Glutamatergic neuron (in vitro differentiated cells): ENCODE data around the gene LRRK1. TPM values are rescaled to one million over a fixed set of nuclear protein-coding genes. Genes with fewer than 3 reads are reported as not detected.
A peak's percentile ranks its signal among the peaks of the same experiment; 100 is the strongest.

ENCODE experiments used
- DNase-seq: peaks from one replicate; pipeline ENCODE4 v3.0.0; 2022
- H3K27ac Mint-ChIP-seq: one replicate; pipeline ENCODE4 v1.8.0; 2020; ENCODE audit warnings: mild to moderate bottlenecking, mixed read lengths, inconsistent platforms; ENCODE audit not compliant: unreplicated experiment
- H3K27me3 Mint-ChIP-seq: one replicate; pipeline ENCODE4 v1.8.0; 2020; ENCODE audit warnings: mild to moderate bottlenecking, moderate library complexity, mixed read lengths, inconsistent platforms; ENCODE audit not compliant: unreplicated experiment
- H3K36me3 Mint-ChIP-seq: one replicate; pipeline ENCODE4 v1.8.0; 2020; ENCODE audit warnings: mild to moderate bottlenecking, mixed read lengths, inconsistent platforms; ENCODE audit not compliant: unreplicated experiment
- H3K4me1 Mint-ChIP-seq: one replicate; pipeline ENCODE4 v1.8.0; 2020; ENCODE audit warnings: mild to moderate bottlenecking, low read depth, mixed read lengths, inconsistent platforms; ENCODE audit not compliant: unreplicated experiment
- H3K4me3 Mint-ChIP-seq: one replicate; pipeline ENCODE4 v1.8.0; 2020; ENCODE audit warnings: mild to moderate bottlenecking, mixed read lengths, inconsistent platforms; ENCODE audit not compliant: unreplicated experiment
- H3K9me3 Mint-ChIP-seq: one replicate; pipeline ENCODE4 v1.8.0; 2020; ENCODE audit warnings: mild to moderate bottlenecking, moderate library complexity, mixed read lengths, inconsistent platforms; ENCODE audit not compliant: unreplicated experiment
- total RNA-seq: library from RNA; stranded (reverse); fragmentation: NEBNext Ultra II Directional; extraction: Animal tissue kit (Norgen Biotek cat#: 25700); gene quantifications from one replicate; pipeline ENCODE4 v1.2.1, GENCODE V29; 2021; ENCODE audit not compliant: unreplicated experiment
- TF ChIP-seq, protein P1 (sequence below): fragments of 200-600 bp; sonication (generic); IDR thresholded peaks from one replicate; pipeline ENCODE4 v1.5.0; 2021; ENCODE audit not compliant: partially characterized antibody, unreplicated experiment

The LRRK1 gene
- total RNA-seq, 1 donor from 2014 or later: 1.5 TPM

- DNase-seq: no peak
- H3K9me3 Mint-ChIP-seq: peaks cover 6% of the 10 kb centered on the region
- TF ChIP-seq, protein P1, sequence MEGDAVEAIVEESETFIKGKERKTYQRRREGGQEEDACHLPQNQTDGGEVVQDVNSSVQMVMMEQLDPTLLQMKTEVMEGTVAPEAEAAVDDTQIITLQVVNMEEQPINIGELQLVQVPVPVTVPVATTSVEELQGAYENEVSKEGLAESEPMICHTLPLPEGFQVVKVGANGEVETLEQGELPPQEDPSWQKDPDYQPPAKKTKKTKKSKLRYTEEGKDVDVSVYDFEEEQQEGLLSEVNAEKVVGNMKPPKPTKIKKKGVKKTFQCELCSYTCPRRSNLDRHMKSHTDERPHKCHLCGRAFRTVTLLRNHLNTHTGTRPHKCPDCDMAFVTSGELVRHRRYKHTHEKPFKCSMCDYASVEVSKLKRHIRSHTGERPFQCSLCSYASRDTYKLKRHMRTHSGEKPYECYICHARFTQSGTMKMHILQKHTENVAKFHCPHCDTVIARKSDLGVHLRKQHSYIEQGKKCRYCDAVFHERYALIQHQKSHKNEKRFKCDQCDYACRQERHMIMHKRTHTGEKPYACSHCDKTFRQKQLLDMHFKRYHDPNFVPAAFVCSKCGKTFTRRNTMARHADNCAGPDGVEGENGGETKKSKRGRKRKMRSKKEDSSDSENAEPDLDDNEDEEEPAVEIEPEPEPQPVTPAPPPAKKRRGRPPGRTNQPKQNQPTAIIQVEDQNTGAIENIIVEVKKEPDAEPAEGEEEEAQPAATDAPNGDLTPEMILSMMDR: no peak
- H3K4me3 Mint-ChIP-seq: no peak overlapping the region
- no peak overlapping the region for H3K27ac Mint-ChIP-seq
- peaks cover 5% of the 10 kb centered on the region for H3K36me3 Mint-ChIP-seq
- H3K27me3 Mint-ChIP-seq: peaks cover 2% of the 10 kb centered on the region
- H3K4me1 Mint-ChIP-seq: peaks cover 8% of the 10 kb centered on the region
Observed at GRCh38 chr15:101043011-101043410, 123.9 kb downstream of the LRRK1 start.

- H3K4me3 Mint-ChIP-seq: no peak overlapping the region
- peaks cover 2% of the 10 kb centered on the region for H3K27me3 Mint-ChIP-seq
- peaks cover 3% of the 10 kb centered on the region for H3K9me3 Mint-ChIP-seq
- TF ChIP-seq, protein P1: no peak
- peak; percentile 6 for DNase-seq
- H3K36me3 Mint-ChIP-seq: no peaks in the 10 kb centered on the region
- H3K27ac Mint-ChIP-seq: no peak overlapping the region
- peaks cover 18% of the 10 kb centered on the region for H3K4me1 Mint-ChIP-seq
Observed at GRCh38 chr15:101043911-101044624, 124.9 kb downstream of the LRRK1 start.

DNA sequence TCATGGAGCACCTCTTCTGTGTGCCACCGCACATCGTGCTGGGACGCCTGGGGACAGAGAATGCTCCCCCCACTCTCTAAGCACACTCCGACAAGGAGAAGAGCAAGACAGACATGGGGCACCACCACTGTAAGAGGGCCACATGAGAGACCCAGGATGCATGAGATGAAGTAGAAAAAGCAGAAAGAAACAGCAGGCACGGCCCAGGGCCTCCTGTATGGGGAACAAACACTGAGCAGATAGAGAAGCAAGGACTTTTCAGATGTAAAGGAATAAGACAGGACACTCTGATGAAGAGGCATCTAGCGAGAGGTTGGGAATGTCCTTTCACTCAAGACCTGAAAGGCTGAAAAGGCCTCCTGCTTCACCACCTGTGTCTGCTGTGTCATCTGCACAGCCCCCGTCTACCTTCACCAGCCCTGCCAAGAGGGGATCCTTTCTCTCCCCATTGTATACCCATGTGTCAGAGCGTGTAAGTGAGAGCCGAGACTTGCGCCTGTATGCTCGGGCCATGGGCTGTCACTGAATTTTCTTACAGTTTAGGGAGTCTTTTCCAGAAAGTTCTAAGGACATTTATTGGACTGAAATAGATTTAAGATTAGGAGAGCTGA lies 125.6 kb downstream of the LRRK1 start:
- H3K27ac Mint-ChIP-seq: no peak overlapping the region
- H3K9me3 Mint-ChIP-seq: peaks cover 3% of the 10 kb centered on the region
- peaks cover 21% of the 10 kb centered on the region for H3K4me1 Mint-ChIP-seq
- peaks cover 2% of the 10 kb centered on the region for H3K27me3 Mint-ChIP-seq
- peak; percentile 2 for DNase-seq
- no peaks in the 10 kb centered on the region for H3K36me3 Mint-ChIP-seq
- no peak overlapping the region for H3K4me3 Mint-ChIP-seq
- TF ChIP-seq, protein P1: no peak

GRCh38 chr15:101045236-101045646 lies 126.1 kb downstream of the LRRK1 start:
- Mint-ChIP-seq H3K4me1 (peaks cover 22% of the 10 kb centered on the region), H3K27ac (no peak overlapping the region), H3K4me3 (no peak overlapping the region), H3K36me3 (no peaks in the 10 kb centered on the region), H3K9me3 (peaks cover 3% of the 10 kb centered on the region), H3K27me3 (peaks cover 2% of the 10 kb centered on the region)
- TF ChIP-seq, protein P1: no peak
- peak; percentile 3 for DNase-seq
